Measurements from ENCODE around the gene NPAS1.
"Not testable (repeated sequence)": the region's sequence is repeated elsewhere in the genome, so short reads cannot be mapped to it uniquely, and the experiment has no call there.

NPAS1 gene

GRCh38 chr19:46990991-46991676 lies 28.5 kb upstream of the NPAS1 start:
- peak; percentile 44 to 71 for DNase-seq

- DNase-seq = no peak
Measured at GRCh38 chr19:46992699-46993535, 26.7 kb upstream of the NPAS1 start.

GRCh38 chr19:46993622-46994021 lies 26.0 kb upstream of the NPAS1 start:
- DNase-seq = no peak

GRCh38 chr19:46994141-46994686 lies 25.4 kb upstream of the NPAS1 start:
- no peak for DNase-seq

GRCh38 chr19:46995492-46995891 lies 24.1 kb upstream of the NPAS1 start:
- DNase-seq = no peak

- DNase-seq = no peak
Measured at GRCh38 chr19:46998445-46999125, 21.1 kb upstream of the NPAS1 start.

- no peak for DNase-seq
Measured at GRCh38 chr19:46999377-46999776, 20.3 kb upstream of the NPAS1 start.

GRCh38 chr19:46999878-47000277 lies 19.8 kb upstream of the NPAS1 start:
- no peak for DNase-seq

GRCh38 chr19:47000373-47000772 lies 19.3 kb upstream of the NPAS1 start:
- no peak for DNase-seq

- DNase-seq = no peak
Measured at GRCh38 chr19:47001584-47001983, 18.1 kb upstream of the NPAS1 start.

GRCh38 chr19:47002106-47002766 lies 17.4 kb upstream of the NPAS1 start:
- no peak for DNase-seq

- DNase-seq = no peak
Measured at GRCh38 chr19:47002853-47003610, 16.6 kb upstream of the NPAS1 start.

- DNase-seq = no peak
Measured at GRCh38 chr19:47003611-47004465, 15.8 kb upstream of the NPAS1 start.

GRCh38 chr19:47005164-47005641 lies 14.4 kb upstream of the NPAS1 start:
- no peak for DNase-seq

- no peak for DNase-seq
Measured at GRCh38 chr19:47005873-47006272, 13.8 kb upstream of the NPAS1 start.

GRCh38 chr19:47006496-47006895 lies 13.1 kb upstream of the NPAS1 start:
- no peak for DNase-seq

- DNase-seq = not testable (repeated sequence)
Measured at GRCh38 chr19:47010549-47010948, 9.1 kb upstream of the NPAS1 start.

- no peak for DNase-seq
Measured at GRCh38 chr19:47012617-47013016, 7.0 kb upstream of the NPAS1 start.

- DNase-seq = peak; percentile 63 to 64
Measured at GRCh38 chr19:47013041-47013517, 6.6 kb upstream of the NPAS1 start.

GRCh38 chr19:47018923-47019322 lies 714 bp upstream of the NPAS1 start:
- DNase-seq = no peak

All from NCI-H524 (cell line).